ENCODE data around the gene DNPH1. TPM values are rescaled to one million over a fixed set of nuclear protein-coding genes. Genes with fewer than 3 reads are reported as not detected.

DNPH1 gene
- total RNA-seq, 1 experiment from 2014 or later = 47.0 TPM

GRCh38 chr6:43276577-43277305 is 47.5 kb upstream of the DNPH1 start:
- Histone ChIP-seq H3K27ac (ENCODE audit: insufficient read length, low read depth, low read length) (no peak overlapping the region), H3K23me2 (ENCODE audit: insufficient read length, low read depth, low read length, poor library complexity, severe bottlenecking) (peaks cover 12% of the 10 kb centered on the region), H3K27me3 (ENCODE audit: insufficient read depth, low read length) (peaks cover 11% of the 10 kb centered on the region; the same call in 1 of the 2 replicates), H3K4ac (ENCODE audit: low read depth, low read length) (no peak overlapping the region), H3K79me2 (ENCODE audit: insufficient read depth, low read length) (no peaks in the 10 kb centered on the region), H3K4me1 (ENCODE audit: insufficient read depth, low read length) (no peaks in the 10 kb centered on the region; the same call in 1 of the 2 replicates), H2AFZ (ENCODE audit: low read length) (no peak overlapping the region), H4K8ac (replicated peaks; ENCODE audit: insufficient read length, low read depth, low read length) (no peak overlapping the region), H4K91ac (ENCODE audit: insufficient read length, low read depth, low read length) (no peak overlapping the region), H3K18ac (ENCODE audit: insufficient read length, low read depth, low read length) (no peak overlapping the region), H4K5ac (ENCODE audit: insufficient read length, low read depth, low read length) (no peak overlapping the region), H3K56ac (ENCODE audit: insufficient read length, low read depth, low read length) (no peak overlapping the region), H2BK20ac (ENCODE audit: low read depth, low read length, poor library complexity, severe bottlenecking) (no peak overlapping the region), H3K23ac (ENCODE audit: insufficient read length, low read depth, low read length) (no peak overlapping the region), H2BK120ac (ENCODE audit: low read depth, low read length, poor library complexity, severe bottlenecking) (no peak overlapping the region), H3K14ac (ENCODE audit: insufficient read depth, low read length) (no peak overlapping the region; the same call in 1 of the 2 replicates), H3K9ac (ENCODE audit: extremely low read depth, insufficient read length, low read length) (no peak overlapping the region), H4K20me1 (ENCODE audit: control insufficient read depth, insufficient read depth, insufficient read length) (no peaks in the 10 kb centered on the region), H3K79me1 (ENCODE audit: insufficient read depth, low read depth, low read length, poor library complexity, severe bottlenecking) (no peaks in the 10 kb centered on the region), H3K4me2 (ENCODE audit: insufficient read depth, insufficient read length, low read length) (peak overlapping the region; percentile 92), H2AK5ac (ENCODE audit: insufficient read length, low read length) (no peak overlapping the region), H2BK12ac (ENCODE audit: insufficient read length, low read depth, low read length) (no peak overlapping the region), H3T11ph (ENCODE audit: low read length) (no peak overlapping the region), H2BK5ac (ENCODE audit: insufficient read length, low read length) (no peak overlapping the region), H3K9me3 (ENCODE audit: control insufficient read depth, low read depth, low read length) (no peaks in the 10 kb centered on the region), H2BK15ac (ENCODE audit: low read depth, low read length) (no peak overlapping the region)
- Mint-ChIP-seq H3K4me3 (peak overlapping the region; percentile 29 to 88; a peak in 4 of 5 replicates), H3K27me3 (ENCODE audit: low read depth) (peaks cover 65% of the 10 kb centered on the region), H3K9me3 (no peaks in the 10 kb centered on the region), H3K4me1 (peaks cover 35 to 47% of the 10 kb centered on the region in 2 experiments), H3K27ac (no peak overlapping the region), H3K36me3 (ENCODE audit: insufficient read depth in 1 of 3, low read depth in 3 of 3) (no peaks in the 10 kb centered on the region; a peak in 1 of 7 replicates)
- TF ChIP-seq, protein P1, sequence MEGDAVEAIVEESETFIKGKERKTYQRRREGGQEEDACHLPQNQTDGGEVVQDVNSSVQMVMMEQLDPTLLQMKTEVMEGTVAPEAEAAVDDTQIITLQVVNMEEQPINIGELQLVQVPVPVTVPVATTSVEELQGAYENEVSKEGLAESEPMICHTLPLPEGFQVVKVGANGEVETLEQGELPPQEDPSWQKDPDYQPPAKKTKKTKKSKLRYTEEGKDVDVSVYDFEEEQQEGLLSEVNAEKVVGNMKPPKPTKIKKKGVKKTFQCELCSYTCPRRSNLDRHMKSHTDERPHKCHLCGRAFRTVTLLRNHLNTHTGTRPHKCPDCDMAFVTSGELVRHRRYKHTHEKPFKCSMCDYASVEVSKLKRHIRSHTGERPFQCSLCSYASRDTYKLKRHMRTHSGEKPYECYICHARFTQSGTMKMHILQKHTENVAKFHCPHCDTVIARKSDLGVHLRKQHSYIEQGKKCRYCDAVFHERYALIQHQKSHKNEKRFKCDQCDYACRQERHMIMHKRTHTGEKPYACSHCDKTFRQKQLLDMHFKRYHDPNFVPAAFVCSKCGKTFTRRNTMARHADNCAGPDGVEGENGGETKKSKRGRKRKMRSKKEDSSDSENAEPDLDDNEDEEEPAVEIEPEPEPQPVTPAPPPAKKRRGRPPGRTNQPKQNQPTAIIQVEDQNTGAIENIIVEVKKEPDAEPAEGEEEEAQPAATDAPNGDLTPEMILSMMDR (conservative IDR thresholded peaks at IDR 0.05) = no peak
- no peak for DNase-seq
- no CpG with 5 or more reads among the region's 11 CpGs for WGBS (ENCODE audit: extremely low coverage, insufficient read length, low lambda C conversion rate)
